CD14-positive monocyte (primary cell): ENCODE results near the gene USP6. TPM values are rescaled to one million over a fixed set of nuclear protein-coding genes. Genes with fewer than 3 reads are reported as not detected.

Source experiments
- DNase-seq, 3 donors: peaks; one replicate each; pipeline ENCODE4 v3.0.0-alpha.2; 2011 to 2022
- H2AFZ ChIP-seq: 2 replicates; pipeline ENCODE4 v1.6.0; 2012; ENCODE audit warnings: mild to moderate bottlenecking, low read depth, low read length, inconsistent platforms; ENCODE audit not compliant: insufficient read depth, poor library complexity, severe bottlenecking
- H3K27ac ChIP-seq, 2 donors: 1 replicate in 1 of 2; 2 replicates in 1 of 2; pipeline ENCODE4 v1.5.1; 2012 to 2013; ENCODE audit warnings: low read length in 2 of 2, control low read depth in 1 of 2, inconsistent platforms in 1 of 2, low read depth in 1 of 2, mild to moderate bottlenecking in 1 of 2
- H3K27me3 ChIP-seq, 2 donors: one replicate each; pipeline versions ENCODE4 v1.6.0 to v1.6.1; 2011 to 2013; ENCODE audit warnings: low read length in 2 of 2; ENCODE audit not compliant: control insufficient read depth in 2 of 2, insufficient read depth in 2 of 2
- H3K36me3 ChIP-seq, 2 donors: replicated peaks in 1 of 2; 1 replicate in 1 of 2; 2 replicates in 1 of 2; pipeline versions ENCODE4 v1.5.1 to v1.6.1; 2012 to 2013; ENCODE audit warnings: low read length in 2 of 2, control low read depth in 1 of 2, inconsistent platforms in 1 of 2, mild to moderate bottlenecking in 1 of 2; ENCODE audit not compliant: insufficient read depth in 2 of 2, control insufficient read depth in 1 of 2
- H3K4me1 ChIP-seq, 2 donors: 1 replicate in 1 of 2; 2 replicates in 1 of 2; pipeline versions ENCODE4 v1.5.1 to v1.6.1; 2012 to 2013; ENCODE audit warnings: low read length in 2 of 2, control low read depth in 1 of 2, inconsistent platforms in 1 of 2, mild to moderate bottlenecking in 1 of 2, moderate library complexity in 1 of 2; ENCODE audit not compliant: insufficient read depth in 2 of 2, control insufficient read depth in 1 of 2
- H3K4me2 ChIP-seq: replicated peaks from 2 replicates; pipeline ENCODE3; 2012; ENCODE audit warnings: low read length, moderate library complexity, mild to moderate bottlenecking; ENCODE audit not compliant: poor library complexity, severe bottlenecking; ENCODE audit errors: extremely low read depth
- H3K4me3 ChIP-seq, 3 experiments: fragments of 200-600 bp in 1 of 3; sonication (generic) in 1 of 3; replicated peaks in 1 of 3; 1 replicate in 2 of 3; 2 replicates in 1 of 3; pipeline ENCODE4 v1.5.1; 2011 to 2013; ENCODE audit warnings: low read length in 3 of 3, mild to moderate bottlenecking in 3 of 3, control low read depth in 2 of 3, low read depth in 2 of 3, inconsistent platforms in 1 of 3, moderate library complexity in 1 of 3
- H3K79me2 ChIP-seq: 2 replicates; pipeline ENCODE4 v1.6.0; 2012; ENCODE audit warnings: mild to moderate bottlenecking, control low read depth, inconsistent platforms, low read length, moderate library complexity; ENCODE audit not compliant: insufficient read depth
- H3K9ac ChIP-seq: 2 replicates; pipeline ENCODE4 v1.6.0; 2017; ENCODE audit warnings: low read length, mild to moderate bottlenecking; ENCODE audit not compliant: insufficient read depth, poor library complexity, severe bottlenecking
- H3K9me3 ChIP-seq, 2 donors: replicated peaks in 1 of 2; 1 replicate in 1 of 2; 2 replicates in 1 of 2; pipeline versions ENCODE4 v1.5.1 to v1.6.1; 2012 to 2013; ENCODE audit warnings: low read length in 2 of 2, control low read depth in 1 of 2; ENCODE audit not compliant: control insufficient read depth in 1 of 2, insufficient read depth in 1 of 2
- H4K20me1 ChIP-seq: 2 replicates; pipeline ENCODE4 v1.6.0; 2012; ENCODE audit warnings: mild to moderate bottlenecking, low read length, control low read depth, moderate library complexity; ENCODE audit not compliant: insufficient read depth
- H3K27ac Mint-ChIP-seq, 7 donors: one replicate each; pipeline ENCODE4 v1.8.0; 2020; ENCODE audit warnings: mild to moderate bottlenecking in 7 of 7, mixed read lengths in 7 of 7, moderate library complexity in 6 of 7, inconsistent platforms in 2 of 7
- H3K27me3 Mint-ChIP-seq, 3 donors: one replicate each; pipeline ENCODE4 v1.8.0; 2021 to 2022; ENCODE audit warnings: low read depth in 3 of 3, mild to moderate bottlenecking in 3 of 3, mixed read lengths in 3 of 3, moderate library complexity in 3 of 3, inconsistent platforms in 1 of 3
- H3K36me3 Mint-ChIP-seq, 2 donors: one replicate each; pipeline ENCODE4 v1.8.0; 2020; ENCODE audit warnings: mixed read lengths in 2 of 2, inconsistent platforms in 1 of 2, mild to moderate bottlenecking in 1 of 2
- H3K4me1 Mint-ChIP-seq: one replicate; pipeline ENCODE4 v1.8.0; 2020; ENCODE audit warnings: mild to moderate bottlenecking, mixed read lengths
- H3K4me3 Mint-ChIP-seq, 2 donors: one replicate each; pipeline ENCODE4 v1.8.0; 2020; ENCODE audit warnings: mild to moderate bottlenecking in 2 of 2, mixed read lengths in 2 of 2, moderate library complexity in 1 of 2
- H3K9me3 Mint-ChIP-seq, 7 donors: one replicate each; pipeline ENCODE4 v1.8.0; 2020 to 2022; ENCODE audit warnings: mixed read lengths in 7 of 7, mild to moderate bottlenecking in 6 of 7, moderate library complexity in 6 of 7, inconsistent platforms in 2 of 7
- WGBS: methylation state at CpG from one replicate; pipeline ENCODE4 v1.1.5; 2013; ENCODE audit warnings: missing lambda C conversion rate; ENCODE audit not compliant: insufficient coverage; 5-methylcytosine and 5-hydroxymethylcytosine counted together
- intact Hi-C, 2 donors: fragments of 100-400 bp; cut with micrococcal nuclease; formaldehyde crosslinking; loops; one replicate each; pipeline versions ENCODE4 v1.15.0 to v1.15.1; 2023
- polyA plus RNA-seq, 3 donors: library from polyadenylated mRNA; depleted of rRNA in 1 of 3; unstranded in 2 of 3; stranded (reverse) in 1 of 3; fragments of 300-500 nt in 2 of 3; fragments of >200 nt in 1 of 3; fragmentation: Illumina TruSeq in 2 of 3; gene quantifications; 1 replicate in 2 of 3; 2 replicates in 1 of 3; pipeline ENCODE4 v1.2.3, GENCODE V29; 2012 to 2021
- TF ChIP-seq, protein P1 (sequence below): fragments of 200-600 bp; IDR thresholded peaks from one replicate; pipeline ENCODE4 v1.8.0; 2022; ENCODE audit warnings: antibody characterized with exemption, mild to moderate bottlenecking

Gene USP6
- polyA plus RNA-seq, 3 donors, result 0.02 to 0.08 (median 0.02) TPM

- intact Hi-C loops, result loop anchor here in 1 of 2 donors (2.0 kb wide), 1 partner anchor 33 kb away; the partner anchor contains the start of gene ZNF232
- Mint-ChIP-seq H3K9me3 (peaks cover 14 to 38% (median 36%) of the 10 kb centered on the region in 7 donors), H3K36me3 (peaks cover 15 to 21% of the 10 kb centered on the region in 2 donors), H3K4me3 (peak overlapping the region; percentile 94 to 96), H3K27me3 (peaks cover 6 to 15% (median 15%) of the 10 kb centered on the region in 3 donors), H3K4me1 (peaks cover 17% of the 10 kb centered on the region), H3K27ac (peak overlapping the region; percentile 69 to 96 (median 91))
- Histone ChIP-seq H3K36me3 (peaks cover 0 to 17% of the 10 kb centered on the region in 2 donors), H2AFZ (peak overlapping the region; percentile 99), H3K4me2 (peak overlapping the region; percentile 95), H3K79me2 (no peaks in the 10 kb centered on the region), H3K9ac (peak overlapping the region; percentile 74), H3K27ac (peak overlapping the region; percentile 64 to 75), H3K27me3 (peaks cover 0 to 3% of the 10 kb centered on the region in 2 donors), H3K4me3 (peak overlapping the region; percentile 49 to 86 (median 82)), H3K9me3 (peaks cover 5 to 22% of the 10 kb centered on the region in 2 donors), H3K4me1 (peaks cover 16 to 20% of the 10 kb centered on the region in 2 donors), H4K20me1 (no peaks in the 10 kb centered on the region)
- 33% methylated on average over 12 of the region's 14 CpGs for WGBS
- peak in 1 of 3 donors; percentile 1 for DNase-seq
- TF ChIP-seq, protein P1, sequence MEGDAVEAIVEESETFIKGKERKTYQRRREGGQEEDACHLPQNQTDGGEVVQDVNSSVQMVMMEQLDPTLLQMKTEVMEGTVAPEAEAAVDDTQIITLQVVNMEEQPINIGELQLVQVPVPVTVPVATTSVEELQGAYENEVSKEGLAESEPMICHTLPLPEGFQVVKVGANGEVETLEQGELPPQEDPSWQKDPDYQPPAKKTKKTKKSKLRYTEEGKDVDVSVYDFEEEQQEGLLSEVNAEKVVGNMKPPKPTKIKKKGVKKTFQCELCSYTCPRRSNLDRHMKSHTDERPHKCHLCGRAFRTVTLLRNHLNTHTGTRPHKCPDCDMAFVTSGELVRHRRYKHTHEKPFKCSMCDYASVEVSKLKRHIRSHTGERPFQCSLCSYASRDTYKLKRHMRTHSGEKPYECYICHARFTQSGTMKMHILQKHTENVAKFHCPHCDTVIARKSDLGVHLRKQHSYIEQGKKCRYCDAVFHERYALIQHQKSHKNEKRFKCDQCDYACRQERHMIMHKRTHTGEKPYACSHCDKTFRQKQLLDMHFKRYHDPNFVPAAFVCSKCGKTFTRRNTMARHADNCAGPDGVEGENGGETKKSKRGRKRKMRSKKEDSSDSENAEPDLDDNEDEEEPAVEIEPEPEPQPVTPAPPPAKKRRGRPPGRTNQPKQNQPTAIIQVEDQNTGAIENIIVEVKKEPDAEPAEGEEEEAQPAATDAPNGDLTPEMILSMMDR, result no peak
These were observed 38.1 kb upstream of the USP6 start for GRCh38 chr17:5077781-5078105.

- Histone ChIP-seq H3K9ac (peak within 1 kb of the TSS; percentile 74), H3K9me3 (peaks cover 11 to 28% of the 10 kb centered on the region in 2 donors), H3K27me3 (peaks cover 0 to 3% of the 10 kb centered on the region in 2 donors), H3K4me3 (peak within 1 kb of the TSS; percentile 49 to 86 (median 82)), H3K79me2 (no peaks in the 10 kb centered on the region), H4K20me1 (no peaks in the 10 kb centered on the region), H2AFZ (peak within 1 kb of the TSS; percentile 99), H3K4me1 (peaks cover 16 to 20% of the 10 kb centered on the region in 2 donors), H3K4me2 (peak within 1 kb of the TSS; percentile 95), H3K36me3 (peaks cover 0 to 23% of the 10 kb centered on the region in 2 donors), H3K27ac (peak within 1 kb of the TSS; percentile 64 to 75)
- TF ChIP-seq, protein P1, result no peak
- Mint-ChIP-seq H3K4me3 (peak within 1 kb of the TSS; percentile 94 to 96), H3K4me1 (peaks cover 17% of the 10 kb centered on the region), H3K27ac (peak within 1 kb of the TSS; percentile 69 to 96 (median 91)), H3K27me3 (peaks cover 5 to 15% (median 13%) of the 10 kb centered on the region in 3 donors), H3K36me3 (peaks cover 19 to 27% of the 10 kb centered on the region in 2 donors), H3K9me3 (peaks cover 17 to 44% (median 42%) of the 10 kb centered on the region in 7 donors)
- intact Hi-C loops, result loop anchor here in 1 of 2 donors (2.0 kb wide), 1 partner anchor 32 kb away; the partner anchor contains the start of gene ZNF232
- DNase-seq, result peak; percentile 71 to 75 (median 72)
- WGBS, result under 1% methylated on average over 60 of the region's 75 CpGs
These were observed 37.5 kb upstream of the USP6 start, which contains the start of gene ZFP3 for GRCh38 chr17:5078106-5079028. Gene ZFP3, plus strand, starts transcription at chr17:5078467. Its CDS starts 13,038 bp downstream, at chr17:5091505.
